K562 (cell line): ENCODE results near the gene GCHFR. TPM values are rescaled to one million over a fixed set of nuclear protein-coding genes. Genes with fewer than 3 reads are reported as not detected.

Source experiments
- ADNP ChIP-seq: fragments of 200-800 bp; sonication (Bioruptor generic); IDR thresholded peaks from 2 replicates; pipeline ENCODE4 v1.6.1; 2016; ENCODE audit warnings: missing genetic modification characterization, missing compliant biosample characterization
- CAMTA2 ChIP-seq: fragments of 250-450 bp; sonication (Bioruptor Pico); conservative IDR thresholded peaks from 2 replicates; pipeline ENCODE4 v1.5.1; 2022
- CEBPZ ChIP-seq: fragments of 150-350 bp; IDR thresholded peaks from 2 replicates; pipeline ENCODE4 v1.6.1; 2014; ENCODE audit warnings: low read depth, mild to moderate bottlenecking, low read length, borderline replicate concordance
- CREB3L1 ChIP-seq: fragments of 450-650 bp; IDR thresholded peaks from 2 replicates; pipeline ENCODE4 v1.6.1; 2014; ENCODE audit warnings: low read depth, mild to moderate bottlenecking, moderate library complexity, borderline replicate concordance
- EZH2 ChIP-seq: IDR thresholded peaks from 2 replicates; pipeline ENCODE4 v1.6.1; 2012; ENCODE audit warnings: low read depth, mild to moderate bottlenecking, inconsistent platforms, low read length, borderline replicate concordance
- KLF6 ChIP-seq: fragments of 250-450 bp; sonication (Bioruptor Pico); IDR thresholded peaks from 2 replicates; pipeline ENCODE4 v1.4.0; 2020; ENCODE audit warnings: mild to moderate bottlenecking, moderate library complexity, borderline replicate concordance
- SMARCA4 ChIP-seq: fragments of 450-650 bp; IDR thresholded peaks from 2 replicates; pipeline ENCODE4 v1.6.1; 2016
- SOX6 ChIP-seq: fragments of 450-650 bp; IDR thresholded peaks from 2 replicates; pipeline ENCODE4 v1.6.1; 2014; ENCODE audit warnings: mild to moderate bottlenecking
- SPI1 ChIP-seq: IDR thresholded peaks from 2 replicates; pipeline ENCODE4 v1.6.1; 2011; ENCODE audit warnings: low read depth, low read length, control low read depth, borderline replicate concordance
- SRSF1 ChIP-seq: fragments of 200-400 bp; formaldehyde crosslinking; IDR thresholded peaks from 2 replicates; pipeline ENCODE4 v1.6.1; 2017; ENCODE audit warnings: mild to moderate bottlenecking, low read depth, low read length, moderate library complexity
- TRIM25 ChIP-seq: fragments of 450-650 bp; IDR thresholded peaks from 2 replicates; pipeline ENCODE4 v1.7.0; 2016; ENCODE audit warnings: borderline replicate concordance
- UBTF ChIP-seq, 2 experiments: IDR thresholded peaks; 2 replicates each; pipeline ENCODE4 v1.6.1; 2012; ENCODE audit warnings: improper control_type of control experiment in 2 of 2, low read depth in 2 of 2, low read length in 2 of 2, borderline replicate concordance in 1 of 2
- ZC3H8 ChIP-seq: fragments of 450-650 bp; IDR thresholded peaks from 2 replicates; pipeline ENCODE4 v1.6.1; 2017
- ZFP91 ChIP-seq: sonication (generic); formaldehyde crosslinking; IDR thresholded peaks from 2 replicates; pipeline ENCODE4 v1.8.0; 2022; ENCODE audit warnings: mild to moderate bottlenecking, missing genetic modification reagents
- polyA plus RNA-seq, 8 experiments: library from polyadenylated mRNA; depleted of rRNA in 4 of 8; stranded (reverse) in 5 of 8; unstranded in 3 of 8; fragments of >200 nt; fragmentation: Nextera tagmentation in 2 of 8; fragmentation: Illumina TruSeq in 1 of 8; extraction: Ambion mirVana in 2 of 8; extraction: Trizol in 1 of 8; gene quantifications; 2 replicates each; pipeline versions ENCODE4 v1.2.1 to v1.2.3, GENCODE V29; 2011 to 2014; ENCODE audit warnings: inconsistent platforms in 1 of 8, missing spikeins in 1 of 8
- total RNA-seq, 7 experiments: library from RNA; depleted of rRNA in 6 of 7; stranded (reverse); fragments of >200 nt in 6 of 7; fragmentation: Illumina TruSeq in 2 of 7; extraction: Trizol in 2 of 7; gene quantifications; 2 replicates each; pipeline versions ENCODE4 v1.2.1 to v1.2.3, GENCODE V29; 2011 to 2021; ENCODE audit warnings: low replicate concordance in 1 of 7

GCHFR gene
- total and polyA plus RNA-seq, 9 of the 15 experiments (the other 6 are each of a cell fraction or from before 2014, with no cell fraction given), result 8.7 to 83.5 (median 20.8) TPM

GRCh38 chr15:40754883-40755811 is 8.7 kb upstream of the GCHFR start, which contains the start of gene RMDN3 (continued):
- no peak for TF ChIP-seq TRIM25
- TF ChIP-seq SRSF1, result no peak
- no peak for TF ChIP-seq ZFP91 (CRISPR knock-in tag)
- peak; percentile 55 for TF ChIP-seq SMARCA4
- no peak for TF ChIP-seq ADNP (tag)
- TF ChIP-seq CREB3L1, result peak; percentile 41; the same call in 1 of the 2 replicates
- no peak for TF ChIP-seq CEBPZ
- peak; percentile 14; the same call in 1 of the 2 replicates for TF ChIP-seq KLF6 (CRISPR knock-in tag)
- no peak for TF ChIP-seq EZH2
- TF ChIP-seq UBTF (IDR thresholded peaks at IDR 0.05; ENCODE audit: borderline replicate concordance in 1 of 2, low read depth in 2 of 2, low read length in 2 of 2), result no peak
- TF ChIP-seq CAMTA2 (CRISPR knock-in tag), result no peak
- no peak for TF ChIP-seq SPI1
- TF ChIP-seq SOX6, result peak; percentile 61; the same call in 1 of the 2 replicates
- no peak for TF ChIP-seq ZC3H8
